GM23248 (cell line): ENCODE data around the gene TMEM151A.

ENCODE experiments used
- EZH2 ChIP-seq: fragments of 200-600 bp; sonication (generic); IDR thresholded peaks from 2 replicates; pipeline ENCODE4 v1.6.1; 2018; ENCODE audit warnings: antibody characterized with exemption, mild to moderate bottlenecking; ENCODE audit not compliant: insufficient read depth, poor library complexity, severe bottlenecking
- EZH2phosphoT487 ChIP-seq: fragments of 200-600 bp; sonication (generic); IDR thresholded peaks from 2 replicates; pipeline ENCODE4 v1.6.1; 2018; ENCODE audit warnings: antibody characterized with exemption, moderate library complexity, mild to moderate bottlenecking, low read depth; ENCODE audit not compliant: insufficient read depth

DNA sequence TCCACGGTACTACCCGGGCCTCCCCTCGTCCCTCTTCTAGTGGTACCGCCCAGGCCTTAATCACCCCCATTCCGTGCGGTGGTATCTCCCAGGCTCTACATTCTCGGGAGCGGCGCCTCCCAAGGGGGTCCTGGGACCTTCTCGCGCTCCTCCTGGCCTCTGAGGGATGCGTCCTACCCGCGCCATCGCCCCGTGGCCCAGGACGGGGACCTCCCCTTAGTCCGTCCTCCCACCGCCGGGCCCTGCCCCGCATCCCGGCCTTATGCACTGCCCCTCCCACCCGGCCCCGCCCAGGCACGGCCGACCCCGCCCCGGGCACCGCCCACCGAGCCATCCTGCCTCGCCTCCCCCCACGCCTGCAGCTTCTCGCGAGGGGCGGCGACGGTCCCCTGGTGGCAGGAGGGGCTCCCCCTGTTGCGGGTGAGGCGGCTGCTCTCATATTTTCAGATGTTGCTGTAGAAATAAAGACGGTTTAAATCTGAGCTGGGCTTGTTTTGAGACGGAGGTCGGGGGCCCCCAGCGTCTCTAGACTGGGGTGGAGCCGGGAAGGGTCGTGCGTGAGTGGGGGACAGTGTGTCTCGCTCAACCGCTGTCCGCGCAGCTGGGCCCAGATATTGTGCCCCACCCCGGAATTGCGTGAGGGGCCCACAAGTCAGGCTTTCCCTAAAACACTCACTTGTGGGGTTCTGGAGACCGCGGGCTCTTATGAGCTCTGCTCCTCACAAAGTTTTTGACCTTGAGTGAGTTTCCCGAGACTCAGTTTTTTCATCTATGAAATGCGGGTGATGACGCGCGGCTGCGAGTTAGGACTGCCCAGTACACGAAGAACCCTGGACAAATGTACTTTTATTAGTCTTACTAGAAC is 24.1 kb upstream of the TMEM151A start:
- TF ChIP-seq EZH2phosphoT487 (no peak), EZH2 (no peak)
